ENCODE data around the gene RDM1.

GRCh38 chr17:35972535-35972934 is 42.0 kb upstream of the RDM1 start:
- no peak for TF ChIP-seq POLR2A (IDR thresholded peaks at IDR 0.05)
- TF ChIP-seq CTCF (IDR thresholded peaks at IDR 0.05) = no peak
